Astrocyte of the spinal cord (primary cell): Measurements from ENCODE around the gene GOLGA6D.
A peak's percentile ranks its signal among the peaks of the same experiment; 100 is the strongest.
"Not testable (repeated sequence)": the region's sequence is repeated elsewhere in the genome, so short reads cannot be mapped to it uniquely, and the experiment has no call there.

Experiments used
- DNase-seq: peaks from one replicate; pipeline ENCODE4 v3.0.0; 2011; ENCODE audit warnings: low read depth, low spot score
- H3K4me3 ChIP-seq: 2 replicates; pipeline ENCODE4 v1.5.1; 2011; ENCODE audit warnings: low read depth, mild to moderate bottlenecking, low read length, moderate library complexity
- CTCF ChIP-seq: IDR thresholded peaks from 2 replicates; pipeline ENCODE4 v1.5.1; 2012; ENCODE audit warnings: low read depth, mild to moderate bottlenecking, low read length, inconsistent platforms
- in situ Hi-C: cut with HindIII; loops from 2 replicates; pipeline ENCODE4 v1.10.0; 2017; ENCODE audit warnings: low sequenced_read_pairs

The GOLGA6D gene

GRCh38 chr15:75321711-75322110 is 39.1 kb downstream of the GOLGA6D start:
- no peak for TF ChIP-seq CTCF
- no peak overlapping the region for H3K4me3 ChIP-seq
- DNase-seq = no peak
- in situ Hi-C loops = no loop called here

- DNase-seq = no peak
- no peak overlapping the region for H3K4me3 ChIP-seq
- in situ Hi-C loops = no loop called here
- no peak for TF ChIP-seq CTCF
Observed at GRCh38 chr15:75325922-75326321, 43.3 kb downstream of the GOLGA6D start.

- TF ChIP-seq CTCF = peak; percentile 9
- in situ Hi-C loops = no loop called here
- DNase-seq = no peak
- no peak overlapping the region for H3K4me3 ChIP-seq
Observed at GRCh38 chr15:75327005-75327404, 44.4 kb downstream of the GOLGA6D start.

GRCh38 chr15:75327491-75327890 is 44.9 kb downstream of the GOLGA6D start:
- no peak for DNase-seq
- no peak for TF ChIP-seq CTCF
- in situ Hi-C loops = no loop called here

GRCh38 chr15:75328493-75329314 is 46.1 kb downstream of the GOLGA6D start:
- in situ Hi-C loops = no loop called here
- no peak for DNase-seq
- no peak overlapping the region for H3K4me3 ChIP-seq
- TF ChIP-seq CTCF = no peak

More at GRCh38 chr15:75327491-75327890, 44.9 kb downstream of the GOLGA6D start:
- H3K4me3 ChIP-seq = no peak overlapping the region

GRCh38 chr15:75329571-75329970 is 46.9 kb downstream of the GOLGA6D start:
- H3K4me3 ChIP-seq = no peak overlapping the region
- in situ Hi-C loops = no loop called here
- no peak for TF ChIP-seq CTCF
- no peak for DNase-seq

- DNase-seq, in situ Hi-C loops: not testable (repeated sequence)
Observed at GRCh38 chr15:75332093-75332492, 49.5 kb downstream of the GOLGA6D start.

GRCh38 chr15:75333654-75334419 is 51.2 kb downstream of the GOLGA6D start:
- DNase-seq, H3K4me3 ChIP-seq, in situ Hi-C loops: not testable (repeated sequence)

More at GRCh38 chr15:75332093-75332492, 49.5 kb downstream of the GOLGA6D start:
- H3K4me3 ChIP-seq = not testable (repeated sequence)
